ENCODE measurements around the gene METTL26.

Gene METTL26

GRCh38 chr16:638836-639235 is 2.7 kb upstream of the METTL26 start:
- Histone ChIP-seq H3K4me3 (no peak overlapping the region), H3K9ac (ENCODE audit: insufficient read length) (no peak overlapping the region), H3K36me3 (ENCODE audit: insufficient read depth, low read length) (no peaks in the 10 kb centered on the region), H3K27ac (peak overlapping the region; percentile 51; the same call in 1 of the 2 replicates), H3K9me3 (ENCODE audit: low read depth, low read length) (no peaks in the 10 kb centered on the region)
- no peak for DNase-seq (ENCODE audit: low read depth, low spot score)
- TF ChIP-seq EZH2 (IDR thresholded peaks at IDR 0.05), result no peak
- no peak for TF ChIP-seq POLR2AphosphoS5 (IDR thresholded peaks at IDR 0.05; ENCODE audit: borderline replicate concordance, low read depth, low read length)
- TF ChIP-seq FOXP2 (optimal IDR thresholded peaks at IDR 0.05; ENCODE audit: control extremely low read depth, extremely low read length, insufficient read depth), result no peak

GRCh38 chr16:638034-638543 is 2.0 kb upstream of the METTL26 start:
- DNase-seq (ENCODE audit: low read depth, low spot score), result no peak
- no peaks in the 10 kb centered on the region for H3K36me3 ChIP-seq (ENCODE audit: insufficient read depth, low read length)
- no peaks in the 10 kb centered on the region for H3K9me3 ChIP-seq (ENCODE audit: low read depth, low read length)
- no peak overlapping the region for H3K9ac ChIP-seq (ENCODE audit: insufficient read length)
- H3K4me3 ChIP-seq, result no peak overlapping the region
- no peak for TF ChIP-seq FOXP2 (optimal IDR thresholded peaks at IDR 0.05; ENCODE audit: control extremely low read depth, extremely low read length, insufficient read depth)
- no peak for TF ChIP-seq EZH2 (IDR thresholded peaks at IDR 0.05)
- TF ChIP-seq POLR2AphosphoS5 (IDR thresholded peaks at IDR 0.05; ENCODE audit: borderline replicate concordance, low read depth, low read length), result no peak
- H3K27ac ChIP-seq, result no peak overlapping the region

GRCh38 chr16:637081-638018 is 1.2 kb upstream of the METTL26 start:
- H3K4me3 ChIP-seq, result peak overlapping the region; percentile 99
- H3K27ac ChIP-seq, result no peak overlapping the region
- no peaks in the 10 kb centered on the region for H3K36me3 ChIP-seq (ENCODE audit: insufficient read depth, low read length)
- H3K9me3 ChIP-seq (ENCODE audit: low read depth, low read length), result no peaks in the 10 kb centered on the region
- peak overlapping the region; percentile 85 for H3K9ac ChIP-seq (ENCODE audit: insufficient read length)
- no peak for DNase-seq (ENCODE audit: low read depth, low spot score)
- no peak for TF ChIP-seq FOXP2 (optimal IDR thresholded peaks at IDR 0.05; ENCODE audit: control extremely low read depth, extremely low read length, insufficient read depth)
- no peak for TF ChIP-seq POLR2AphosphoS5 (IDR thresholded peaks at IDR 0.05; ENCODE audit: borderline replicate concordance, low read depth, low read length)

- peak overlapping the region; percentile 96 for H3K27ac ChIP-seq
- TF ChIP-seq FOXP2 (optimal IDR thresholded peaks at IDR 0.05; ENCODE audit: control extremely low read depth, extremely low read length, insufficient read depth) (no peak), EZH2 (IDR thresholded peaks at IDR 0.05) (no peak), POLR2AphosphoS5 (IDR thresholded peaks at IDR 0.05; ENCODE audit: borderline replicate concordance, low read depth, low read length) (no peak)
- H3K36me3 ChIP-seq (ENCODE audit: insufficient read depth, low read length), result no peaks in the 10 kb centered on the region
- peak overlapping the region; percentile 85 for H3K9ac ChIP-seq (ENCODE audit: insufficient read length)
- no peak for DNase-seq (ENCODE audit: low read depth, low spot score)
- peak overlapping the region; percentile 99 for H3K4me3 ChIP-seq
- no peaks in the 10 kb centered on the region for H3K9me3 ChIP-seq (ENCODE audit: low read depth, low read length)
These were observed 416 bp downstream of the METTL26 start for GRCh38 chr16:635573-636205.

- H3K9ac ChIP-seq (ENCODE audit: insufficient read length), result no peak overlapping the region
These were observed 1.1 kb downstream of the METTL26 start for GRCh38 chr16:634996-635395.

GRCh38 chr16:634051-634670 is 1.9 kb downstream of the METTL26 start:
- Histone ChIP-seq H3K27ac (no peak overlapping the region), H3K4me3 (no peak overlapping the region), H3K9me3 (ENCODE audit: low read depth, low read length) (no peaks in the 10 kb centered on the region), H3K36me3 (ENCODE audit: insufficient read depth, low read length) (no peaks in the 10 kb centered on the region), H3K9ac (ENCODE audit: insufficient read length) (no peak overlapping the region)
- DNase-seq (ENCODE audit: low read depth, low spot score), result no peak
- no peak for TF ChIP-seq EZH2 (IDR thresholded peaks at IDR 0.05)
- TF ChIP-seq POLR2AphosphoS5 (IDR thresholded peaks at IDR 0.05; ENCODE audit: borderline replicate concordance, low read depth, low read length), result no peak; the same call in 1 of the 2 replicates
- TF ChIP-seq FOXP2 (optimal IDR thresholded peaks at IDR 0.05; ENCODE audit: control extremely low read depth, extremely low read length, insufficient read depth), result no peak

More at GRCh38 chr16:634996-635395, 1.1 kb downstream of the METTL26 start:
- TF ChIP-seq POLR2AphosphoS5 (IDR thresholded peaks at IDR 0.05; ENCODE audit: borderline replicate concordance, low read depth, low read length), result no peak
- no peak for TF ChIP-seq FOXP2 (optimal IDR thresholded peaks at IDR 0.05; ENCODE audit: control extremely low read depth, extremely low read length, insufficient read depth)
- no peak for TF ChIP-seq EZH2 (IDR thresholded peaks at IDR 0.05)
- no peaks in the 10 kb centered on the region for H3K36me3 ChIP-seq (ENCODE audit: insufficient read depth, low read length)
- peak overlapping the region; percentile 99 for H3K4me3 ChIP-seq
- no peak overlapping the region for H3K27ac ChIP-seq
- no peaks in the 10 kb centered on the region for H3K9me3 ChIP-seq (ENCODE audit: low read depth, low read length)
- no peak for DNase-seq (ENCODE audit: low read depth, low spot score)

GRCh38 chr16:633336-634050 is 2.6 kb downstream of the METTL26 start:
- no peak overlapping the region for H3K4me3 ChIP-seq
- H3K27ac ChIP-seq, result no peak overlapping the region
- no peak overlapping the region for H3K9ac ChIP-seq (ENCODE audit: insufficient read length)
- H3K36me3 ChIP-seq (ENCODE audit: insufficient read depth, low read length), result no peaks in the 10 kb centered on the region
- H3K9me3 ChIP-seq (ENCODE audit: low read depth, low read length), result no peaks in the 10 kb centered on the region
- TF ChIP-seq FOXP2 (optimal IDR thresholded peaks at IDR 0.05; ENCODE audit: control extremely low read depth, extremely low read length, insufficient read depth) (no peak), POLR2AphosphoS5 (IDR thresholded peaks at IDR 0.05; ENCODE audit: borderline replicate concordance, low read depth, low read length) (no peak), EZH2 (IDR thresholded peaks at IDR 0.05) (no peak)
- no peak for DNase-seq (ENCODE audit: low read depth, low spot score)
